ENCODE data around the gene SDCCAG8. TPM values are rescaled to one million over a fixed set of nuclear protein-coding genes. Genes with fewer than 3 reads are reported as not detected.

The SDCCAG8 gene
- total RNA-seq, 1 donor from 2014 or later: 70.4 TPM

DNA sequence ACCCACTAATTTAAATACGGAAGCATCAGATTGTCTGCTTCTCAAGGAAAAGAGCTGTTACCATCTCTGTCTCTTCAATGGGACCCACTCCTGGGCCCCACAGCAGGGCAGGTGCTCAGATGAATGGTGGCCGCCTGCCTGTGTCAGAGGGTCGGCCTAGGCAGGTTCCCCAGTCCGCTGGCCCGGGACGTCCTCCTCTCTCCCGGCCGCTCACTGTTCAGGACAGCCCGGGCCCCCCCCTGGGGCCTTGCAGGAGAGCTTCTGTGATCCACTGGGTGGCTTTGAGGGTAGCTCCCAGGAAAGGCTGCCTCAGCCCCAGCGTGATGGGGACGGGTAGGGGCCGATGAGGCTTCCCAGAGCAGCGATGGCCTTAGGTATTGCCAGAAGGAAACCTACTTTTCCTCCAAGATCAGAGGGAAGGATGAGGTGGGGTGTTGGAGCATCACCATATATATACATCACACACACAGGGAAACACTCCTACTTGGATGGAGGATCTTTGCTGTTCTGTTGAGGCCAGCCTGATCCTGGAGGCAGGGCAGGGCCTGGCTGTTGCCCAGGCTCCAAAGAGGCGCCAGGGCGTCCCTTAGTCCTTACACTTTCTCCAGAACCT, 231.3 kb downstream of the SDCCAG8 start:
- DNase-seq (ENCODE audit: low spot score) (no peak), ATAC-seq (no peak)
- intact Hi-C loops (cut with DNase I): no loop called here

- DNase-seq (ENCODE audit: low spot score): no peak
- no peak for ATAC-seq
These were observed 231.9 kb downstream of the SDCCAG8 start for GRCh38 chr1:243487649-243488227.

GRCh38 chr1:243488459-243489157, 232.8 kb downstream of the SDCCAG8 start:
- DNase-seq (ENCODE audit: low spot score) (no peak), ATAC-seq (no peak)
- intact Hi-C loops (cut with DNase I): no loop called here

More at GRCh38 chr1:243487649-243488227, 231.9 kb downstream of the SDCCAG8 start:
- intact Hi-C loops (cut with DNase I): no loop called here

DNA sequence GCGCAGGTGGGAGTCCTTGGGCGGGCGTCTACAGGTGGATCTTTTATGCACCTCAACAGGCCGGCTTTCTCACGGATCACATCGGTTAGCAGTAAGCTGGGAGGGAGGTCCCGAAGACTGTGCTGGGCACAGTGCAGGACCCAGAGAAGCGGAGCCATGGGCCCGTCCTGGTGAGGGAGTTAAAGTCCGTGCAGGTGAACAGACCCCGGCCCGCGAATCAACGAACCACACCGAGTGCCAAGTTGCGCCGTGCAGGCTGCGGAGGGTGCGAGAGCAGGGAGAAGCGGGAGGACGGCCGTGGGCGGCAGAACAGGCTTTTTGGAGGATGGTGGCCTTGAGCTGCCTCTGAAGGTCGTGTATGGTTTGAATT, 233.3 kb downstream of the SDCCAG8 start:
- intact Hi-C loops (cut with DNase I): no loop called here
- DNase-seq (ENCODE audit: low spot score) (no peak), ATAC-seq (no peak)

- ATAC-seq (no peak), DNase-seq (ENCODE audit: low spot score) (no peak)
- intact Hi-C loops (cut with DNase I): no loop called here
These were observed 234.1 kb downstream of the SDCCAG8 start for GRCh38 chr1:243489681-243490546.

DNA sequence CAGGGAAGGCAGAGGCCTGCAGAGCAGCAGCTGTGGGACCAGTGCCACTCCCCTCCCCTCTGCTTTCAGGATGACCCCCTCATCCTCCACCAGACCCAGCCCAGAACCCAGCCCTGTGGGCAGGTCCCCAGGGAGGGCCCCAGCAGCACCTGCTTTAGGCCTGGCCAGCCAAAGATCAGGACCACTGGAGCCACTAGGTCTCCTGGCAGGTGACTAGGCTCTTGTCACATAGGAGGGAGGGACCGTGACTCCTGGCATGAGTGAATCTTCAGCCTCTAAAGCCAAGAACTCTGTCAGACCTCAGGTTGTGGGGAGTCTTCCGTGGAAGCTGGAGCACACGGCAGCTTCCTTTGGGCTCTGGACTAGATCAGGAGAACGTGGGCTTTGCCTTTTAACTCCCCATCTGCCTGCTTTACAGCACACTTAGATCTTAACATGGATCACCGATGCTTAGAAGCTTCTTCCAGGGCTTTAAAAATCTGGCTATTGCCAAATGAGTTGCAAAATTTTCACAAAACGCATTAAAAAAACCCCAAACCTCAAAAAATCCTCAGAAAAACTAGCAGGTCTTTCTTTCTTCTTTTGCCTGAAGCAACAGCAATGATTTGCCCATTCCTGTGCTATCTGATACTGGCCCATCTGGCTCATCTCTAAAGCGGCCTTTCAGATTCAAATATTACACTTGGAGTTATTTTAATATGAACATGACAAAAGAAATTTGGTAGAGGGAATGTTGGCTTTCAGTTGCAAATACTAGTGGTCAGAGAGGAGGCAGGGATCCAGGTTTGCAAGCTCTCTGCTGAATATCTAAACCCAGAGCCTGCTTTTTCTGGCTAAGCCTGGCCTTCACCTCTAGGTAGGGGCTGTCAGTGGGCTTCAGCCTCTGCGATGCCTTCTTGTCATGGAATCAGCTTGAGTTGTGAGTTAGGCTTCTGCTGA, 235.2 kb downstream of the SDCCAG8 start:
- intact Hi-C loops (cut with DNase I): no loop called here
- ATAC-seq: peak; percentile 47

DNA sequence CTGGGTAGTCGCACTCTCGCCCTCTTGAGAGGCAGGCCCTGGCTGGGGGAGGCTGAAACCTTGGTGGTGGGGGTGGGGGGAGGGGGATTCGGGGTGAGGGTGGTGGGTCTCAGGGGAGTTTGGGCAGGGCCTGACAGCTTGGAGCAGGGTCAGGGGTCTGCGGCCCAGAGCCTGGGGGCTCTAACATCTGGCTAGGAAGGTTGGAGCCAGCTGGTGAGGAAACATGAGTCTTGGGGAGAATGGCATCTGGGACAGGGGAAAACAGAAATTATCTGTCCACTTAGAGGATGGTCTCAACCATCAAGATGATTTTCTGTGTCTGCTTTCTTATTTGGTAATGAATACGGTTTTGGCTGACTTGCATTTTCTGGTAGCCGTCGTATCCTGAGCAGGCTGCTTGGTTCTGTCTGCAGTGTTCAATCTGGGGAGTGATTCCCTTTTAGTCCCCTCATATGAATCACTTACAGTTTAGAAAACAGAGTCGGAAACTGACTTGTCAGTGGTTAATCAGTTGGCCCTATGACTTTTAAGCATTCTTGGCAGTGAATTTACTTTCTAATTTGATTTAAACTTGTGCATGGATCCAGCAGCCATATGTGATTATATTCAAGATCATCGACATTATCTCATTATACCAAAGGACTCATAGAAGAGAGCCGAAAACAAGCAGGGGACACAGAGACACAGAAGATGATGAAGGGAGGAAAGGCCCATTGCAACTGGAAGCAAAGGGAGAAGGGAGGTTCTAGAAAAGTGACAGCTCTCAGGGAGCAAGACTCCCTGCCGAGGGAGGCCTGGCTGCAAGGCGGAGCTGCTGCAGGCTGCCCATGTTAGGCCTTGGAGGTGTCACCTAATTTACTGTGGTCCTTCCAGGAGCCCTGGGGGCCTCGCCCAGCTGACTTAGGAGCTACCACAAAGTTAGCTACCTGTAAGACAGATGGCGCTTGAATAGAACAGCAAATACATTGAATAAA, 237.6 kb downstream of the SDCCAG8 start:
- DNase-seq (ENCODE audit: low spot score) (no peak), ATAC-seq (no peak)
- intact Hi-C loops (cut with DNase I): loop anchor here (1.0 kb wide), 1 partner anchor 18 kb away; no protein-coding TSS in a partner anchor

More for the DNA sequence above, 235.2 kb downstream of the SDCCAG8 start:
- no peak for DNase-seq (ENCODE audit: low spot score)

- intact Hi-C loops (cut with DNase I): loop anchor here (1.0 kb wide), 1 partner anchor 20 kb away; no protein-coding TSS in a partner anchor
- ATAC-seq: no peak
- no peak for DNase-seq (ENCODE audit: low spot score)
These were observed 239.0 kb downstream of the SDCCAG8 start for GRCh38 chr1:243494741-243495431.

GRCh38 chr1:243495442-243496186, 239.8 kb downstream of the SDCCAG8 start:
- intact Hi-C loops (cut with DNase I): no loop called here
- peak; percentile 49 for ATAC-seq
- no peak for DNase-seq (ENCODE audit: low spot score)

GRCh38 chr1:243496187-243496646, 240.4 kb downstream of the SDCCAG8 start:
- DNase-seq (ENCODE audit: low spot score): no peak
- ATAC-seq: peak; percentile 11
- intact Hi-C loops (cut with DNase I): no loop called here

DNA sequence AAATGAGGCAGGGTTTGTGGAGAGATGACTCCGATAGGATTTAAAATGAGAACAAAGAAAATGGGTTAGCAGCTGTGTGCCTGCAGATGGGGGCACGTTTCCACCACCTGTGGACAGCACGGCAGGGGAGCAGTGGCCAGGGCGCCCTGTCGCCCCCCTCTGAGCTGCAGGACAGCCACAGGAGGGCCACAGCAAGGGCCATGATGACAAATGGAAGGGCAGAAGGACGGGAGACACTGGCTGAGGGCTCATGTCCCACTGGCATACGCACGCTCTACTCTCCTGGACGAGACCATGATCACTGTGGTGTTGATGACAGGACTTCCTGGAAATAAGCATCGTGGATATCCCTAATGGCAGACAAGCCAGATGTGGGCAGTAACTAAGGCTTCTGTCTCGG, 241.0 kb downstream of the SDCCAG8 start:
- no peak for ATAC-seq
- DNase-seq (ENCODE audit: low spot score): no peak
- intact Hi-C loops (cut with DNase I): no loop called here

GRCh38 chr1:243497939-243498681, 242.3 kb downstream of the SDCCAG8 start:
- DNase-seq (ENCODE audit: low spot score) (no peak), ATAC-seq (no peak)
- intact Hi-C loops (cut with DNase I): no loop called here

- DNase-seq (ENCODE audit: low spot score) (no peak), ATAC-seq (no peak)
- intact Hi-C loops (cut with DNase I): no loop called here
These were observed 243.4 kb downstream of the SDCCAG8 start for GRCh38 chr1:243499248-243499647.

- ATAC-seq (no peak), DNase-seq (ENCODE audit: low spot score) (no peak)
- intact Hi-C loops (cut with DNase I): no loop called here
These were observed 243.9 kb downstream of the SDCCAG8 start for GRCh38 chr1:243499711-243500110.

DNA sequence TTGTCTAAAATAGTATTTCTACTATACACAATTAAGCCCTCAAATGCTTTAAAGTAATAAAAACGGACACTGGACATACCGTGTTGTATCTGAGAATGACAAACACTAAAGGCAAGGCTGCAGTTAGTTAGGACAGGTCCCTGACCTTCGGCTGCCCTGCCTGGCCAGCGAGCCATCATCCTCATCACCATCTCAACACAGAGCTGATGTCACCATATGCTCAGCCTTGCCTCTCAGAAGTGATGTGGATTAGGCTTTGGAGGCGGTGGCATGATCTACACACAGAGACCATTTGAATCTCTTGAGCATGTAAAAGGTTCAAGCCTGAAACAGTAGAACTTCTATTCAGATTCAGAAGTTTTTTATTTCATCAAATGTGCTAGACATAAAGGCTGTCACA, 244.7 kb downstream of the SDCCAG8 start:
- ATAC-seq: no peak
- intact Hi-C loops (cut with DNase I): no loop called here
- no peak for DNase-seq (ENCODE audit: low spot score)

Measured in sciatic nerve (tissue), 2 donors.